Fibroblast of villous mesenchyme (primary cell): Measurements from ENCODE around the gene XPR1. TPM values are rescaled to one million over a fixed set of nuclear protein-coding genes. Genes with fewer than 3 reads are reported as not detected.

Source experiments
- DNase-seq: peaks from one replicate; pipeline ENCODE4 v3.0.0-alpha.2; 2010; ENCODE audit warnings: low read depth
- H3K4me3 ChIP-seq: 2 replicates; pipeline ENCODE4 v1.5.1; 2011; ENCODE audit warnings: low read depth, mild to moderate bottlenecking, low read length
- CTCF ChIP-seq: IDR thresholded peaks from 2 replicates; pipeline ENCODE4 v1.5.1; 2012; ENCODE audit warnings: low read depth, mild to moderate bottlenecking, low read length; ENCODE audit not compliant: insufficient read depth
- total RNA-seq: library from RNA; depleted of rRNA; stranded (reverse); fragments of >200 nt; gene quantifications from 2 replicates; pipeline ENCODE4 v1.2.3, GENCODE V29; 2012

The XPR1 gene
- total RNA-seq, 1 donor, result 31.5 TPM

- DNase-seq, result no peak
- TF ChIP-seq CTCF, result no peak
- H3K4me3 ChIP-seq, result no peak overlapping the region
Observed at GRCh38 chr1:180927841-180928240, 296.0 kb downstream of the XPR1 start.

GRCh38 chr1:180928331-180929230 is 296.8 kb downstream of the XPR1 start:
- H3K4me3 ChIP-seq, result no peak overlapping the region
- no peak for DNase-seq

GRCh38 chr1:180929389-180929788 is 297.6 kb downstream of the XPR1 start:
- TF ChIP-seq CTCF, result no peak
- no peak for DNase-seq
- H3K4me3 ChIP-seq, result no peak overlapping the region

More at GRCh38 chr1:180928331-180929230, 296.8 kb downstream of the XPR1 start:
- no peak for TF ChIP-seq CTCF

- no peak for TF ChIP-seq CTCF
- H3K4me3 ChIP-seq, result no peak overlapping the region
- DNase-seq, result no peak
Observed at GRCh38 chr1:180930687-180931086, 298.9 kb downstream of the XPR1 start.

- DNase-seq, result no peak
- TF ChIP-seq CTCF, result no peak
- no peak overlapping the region for H3K4me3 ChIP-seq
Observed at GRCh38 chr1:180931529-180931928, 299.7 kb downstream of the XPR1 start.

GRCh38 chr1:180932378-180932777 is 300.6 kb downstream of the XPR1 start:
- no peak for DNase-seq
- TF ChIP-seq CTCF, result no peak
- H3K4me3 ChIP-seq, result no peak overlapping the region
